ENCODE measurements around the gene ITGA2B.

The ITGA2B gene

DNA sequence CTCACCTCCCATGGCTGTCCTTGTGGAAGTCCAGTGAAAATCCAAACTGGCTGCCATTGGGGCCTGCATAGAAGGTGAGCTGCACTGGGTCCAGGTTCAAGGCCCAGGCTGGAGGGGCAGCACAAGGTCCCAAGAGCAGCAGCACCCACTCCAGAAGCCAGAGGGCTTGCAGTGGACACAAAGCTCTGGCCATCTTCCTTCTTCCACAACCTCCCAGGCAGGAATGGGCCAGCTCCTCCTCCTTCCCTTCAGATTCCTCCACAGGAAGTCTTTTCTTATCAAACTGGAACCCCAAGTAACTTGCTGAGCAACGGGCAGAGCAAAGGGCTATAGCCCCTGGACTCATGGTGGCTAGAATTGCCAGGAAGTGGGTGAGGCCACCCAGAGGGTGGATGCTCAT is at the start of gene ITGA2B:
ITGA2B (minus strand) TSS at position 369 of the 400 bp plus-strand sequence; CDS start at position 193, 176 bp downstream.
- Histone ChIP-seq H3K27ac (peak within 1 kb of the TSS in 1 of 21 experiments; percentile 11), H3K4me3 (no peak within 1 kb of the TSS)

DNA sequence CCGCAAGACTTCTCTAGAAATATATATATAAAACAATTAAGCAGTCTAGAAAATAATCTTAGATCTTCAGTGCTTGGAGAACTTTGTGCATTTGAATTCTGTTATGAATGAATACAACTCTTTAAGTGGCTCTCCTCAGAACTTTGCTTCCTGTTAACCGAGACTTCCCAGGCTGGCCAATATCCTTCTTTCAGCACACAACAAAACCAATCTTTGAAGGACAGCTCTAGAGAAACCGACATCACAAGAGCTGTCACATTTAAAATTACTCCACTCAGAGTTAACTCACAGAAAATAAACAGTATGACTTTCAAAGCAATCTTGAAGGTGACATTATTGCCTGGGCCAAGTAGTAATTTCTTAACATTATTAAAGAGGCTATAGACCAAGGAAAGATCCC is 49.7 kb upstream of the ITGA2B start:
- Histone ChIP-seq H3K27ac (peak overlapping the region in 3 of 21 experiments; percentile 11 to 36 (median 11)), H3K4me3 (no peak overlapping the region)

DNA sequence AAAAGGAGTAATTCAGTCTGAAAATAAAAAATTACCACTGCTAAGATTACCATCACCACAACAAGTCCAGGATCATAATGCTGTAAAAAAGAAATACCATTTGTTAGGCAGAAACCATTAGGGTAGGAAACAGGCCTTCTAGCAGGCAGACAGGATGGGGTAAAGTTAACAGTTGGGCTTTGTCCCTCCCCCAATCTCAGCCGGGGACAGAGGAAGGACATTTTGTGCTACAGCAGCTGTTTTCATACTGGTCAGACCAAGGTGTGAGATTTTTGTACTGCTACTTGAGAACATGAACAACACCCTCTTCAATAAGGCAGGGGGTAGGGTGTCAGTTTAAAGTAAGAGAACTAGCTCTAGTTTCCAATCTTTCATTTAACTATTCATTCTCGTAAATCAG is 49.2 kb upstream of the ITGA2B start:
- H3K4me3 ChIP-seq: no peak overlapping the region

DNA sequence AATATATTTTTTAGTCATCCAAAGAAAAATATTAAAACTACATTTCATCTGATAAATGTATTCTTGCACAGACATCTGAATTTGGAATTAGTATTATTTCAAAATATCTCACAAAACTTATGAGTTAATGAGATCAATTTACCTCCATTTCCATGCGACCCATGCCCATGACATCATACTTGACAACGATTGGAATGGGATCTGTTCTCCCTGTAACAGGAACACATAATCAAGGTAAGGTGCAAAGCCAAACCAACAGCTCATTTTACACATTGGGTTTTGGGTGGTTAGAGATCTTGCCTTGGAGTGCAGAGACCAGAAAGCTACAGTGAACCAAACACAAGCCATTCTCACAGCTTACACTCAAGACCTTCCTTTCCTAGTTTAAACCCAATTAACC is 46.9 kb upstream of the ITGA2B start:
- Histone ChIP-seq H3K4me3 (no peak overlapping the region), H3K27ac (no peak overlapping the region)

More for the DNA sequence above, 49.2 kb upstream of the ITGA2B start:
- peak overlapping the region in 2 of 21 experiments; percentile 11 for H3K27ac ChIP-seq

DNA sequence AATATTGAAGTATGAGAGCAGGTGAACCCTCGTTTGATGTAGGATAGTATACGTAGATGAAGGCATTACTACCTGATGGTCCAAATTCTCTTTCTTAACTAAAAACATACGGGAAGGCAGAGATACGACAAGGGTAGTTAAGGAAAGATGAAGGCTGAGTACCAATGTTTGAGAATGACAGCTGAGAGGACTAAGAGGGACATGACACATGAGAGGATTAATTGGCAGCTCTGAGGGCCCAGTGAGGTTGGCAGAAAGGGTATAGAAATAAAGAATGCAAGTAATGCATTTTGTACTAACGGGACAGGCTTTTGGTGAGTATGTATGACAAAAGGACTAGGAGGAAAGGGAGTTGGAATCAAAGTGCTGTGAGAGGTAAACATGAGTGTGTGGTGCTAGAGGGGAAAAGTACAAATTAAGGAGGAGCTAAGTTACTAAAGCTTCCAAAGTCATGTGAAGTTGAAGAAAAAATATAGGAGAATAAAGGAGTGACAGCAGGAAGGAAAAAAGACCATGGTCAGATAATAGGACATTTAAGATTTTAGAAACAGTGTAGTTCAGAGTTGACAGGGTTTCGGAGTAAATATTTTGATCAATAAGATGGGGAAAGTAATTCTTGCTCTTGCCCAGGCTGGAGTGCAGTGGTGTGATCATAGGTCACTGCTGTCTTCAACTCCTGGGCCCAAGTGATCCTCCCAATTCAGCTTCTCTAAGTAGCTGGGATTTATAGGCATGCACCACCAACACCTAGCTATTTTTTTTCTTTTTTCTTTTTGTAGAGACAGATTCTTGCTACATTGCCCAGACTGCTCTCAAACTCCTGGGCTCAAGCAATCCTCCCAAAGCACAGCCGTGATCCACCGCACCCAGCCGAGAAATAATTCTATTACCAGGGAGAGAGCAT is 43.1 kb upstream of the ITGA2B start:
- no peak overlapping the region for H3K27ac ChIP-seq

DNA sequence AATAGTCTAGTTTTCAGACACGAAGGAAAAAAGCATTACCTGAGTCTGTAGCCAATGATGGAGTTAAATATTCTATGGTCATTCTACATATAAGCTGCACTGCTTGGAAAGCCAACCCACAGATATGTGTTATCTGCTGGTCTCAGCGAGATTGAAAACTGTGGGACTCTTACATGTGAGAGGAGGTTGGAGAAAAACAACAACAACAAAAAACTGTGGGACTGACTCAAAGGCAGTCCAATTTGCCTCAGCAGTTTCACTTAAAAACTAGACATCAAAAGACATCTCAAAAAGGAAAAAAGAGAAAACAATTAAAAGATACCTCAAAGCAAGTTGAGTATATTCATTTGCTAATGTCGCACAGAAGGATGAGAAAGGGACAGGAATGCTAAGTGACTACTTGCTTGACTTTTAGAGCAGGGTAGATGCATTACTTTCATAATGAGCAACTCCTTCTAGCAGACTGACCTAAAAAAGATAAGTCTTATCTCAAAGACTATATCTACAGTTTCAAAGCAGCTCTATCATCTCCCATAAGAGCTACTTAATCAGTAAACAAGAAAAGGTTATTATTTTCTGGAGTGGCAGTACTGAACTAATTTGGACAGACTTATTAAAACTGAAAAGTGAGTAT is 35.5 kb upstream of the ITGA2B start:
- H3K4me3 ChIP-seq: no peak overlapping the region
- no peak overlapping the region for H3K27ac ChIP-seq

More for the DNA sequence above, 43.1 kb upstream of the ITGA2B start:
- no peak overlapping the region for H3K4me3 ChIP-seq

DNA sequence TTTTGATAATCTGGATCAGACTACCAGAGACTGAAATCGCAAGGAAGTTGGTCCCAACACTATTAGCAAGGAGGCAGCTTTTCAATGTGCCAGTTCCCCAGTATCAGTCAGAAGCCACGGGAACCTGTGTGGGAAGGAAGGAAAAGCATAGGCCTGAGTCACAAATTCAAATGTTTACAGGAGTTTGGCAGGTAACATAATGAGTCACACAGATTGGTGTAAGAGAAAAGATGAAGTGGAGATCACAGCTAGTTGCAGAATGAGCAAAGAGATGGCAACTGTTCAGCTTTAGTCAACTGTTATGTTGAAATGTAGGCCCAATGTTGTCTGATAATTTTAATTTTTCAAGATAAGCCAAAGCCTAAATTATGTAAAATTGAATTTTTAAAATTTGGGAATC is 28.1 kb upstream of the ITGA2B start:
- H3K27ac ChIP-seq: peak overlapping the region in 2 of 21 experiments; percentile 21 to 34
- no peak overlapping the region for H3K4me3 ChIP-seq

DNA sequence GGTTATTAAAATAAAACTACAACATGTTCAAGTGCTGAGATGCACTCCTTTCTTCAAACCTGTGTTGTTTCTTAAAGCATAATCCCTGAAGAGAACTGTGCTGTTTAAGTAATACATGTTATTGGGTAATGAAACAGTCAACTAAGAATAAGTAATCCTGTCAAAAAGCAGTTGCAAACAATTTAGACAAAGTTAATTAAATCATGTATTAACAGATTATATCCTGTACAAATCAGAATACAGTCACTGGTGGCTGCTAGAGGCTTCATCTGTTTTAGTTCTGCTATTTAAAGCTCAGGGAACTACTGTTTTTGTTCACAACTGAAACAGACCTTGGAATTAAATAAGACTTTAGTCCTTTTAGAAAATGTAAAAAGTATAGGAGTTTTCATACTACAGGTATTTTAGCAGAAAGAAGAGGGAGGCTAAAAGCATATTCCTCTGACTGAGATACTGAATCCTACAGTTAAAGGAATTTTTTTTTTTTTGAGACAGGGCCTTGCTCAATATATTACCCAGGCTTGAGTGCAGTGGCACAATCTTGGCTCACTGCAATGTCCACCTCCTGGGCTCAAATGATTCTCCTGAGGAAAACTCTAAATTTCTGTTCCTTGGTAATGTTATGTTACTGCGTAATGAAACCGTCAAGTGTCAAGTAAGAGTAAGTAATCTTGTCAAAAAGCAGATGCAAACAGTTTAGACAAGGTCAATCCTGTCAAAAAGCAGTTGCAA is 27.3 kb upstream of the ITGA2B start:
- H3K27ac ChIP-seq: peak overlapping the region in 3 of 21 experiments; percentile 14 to 34 (median 21)
- no peak overlapping the region for H3K4me3 ChIP-seq

DNA sequence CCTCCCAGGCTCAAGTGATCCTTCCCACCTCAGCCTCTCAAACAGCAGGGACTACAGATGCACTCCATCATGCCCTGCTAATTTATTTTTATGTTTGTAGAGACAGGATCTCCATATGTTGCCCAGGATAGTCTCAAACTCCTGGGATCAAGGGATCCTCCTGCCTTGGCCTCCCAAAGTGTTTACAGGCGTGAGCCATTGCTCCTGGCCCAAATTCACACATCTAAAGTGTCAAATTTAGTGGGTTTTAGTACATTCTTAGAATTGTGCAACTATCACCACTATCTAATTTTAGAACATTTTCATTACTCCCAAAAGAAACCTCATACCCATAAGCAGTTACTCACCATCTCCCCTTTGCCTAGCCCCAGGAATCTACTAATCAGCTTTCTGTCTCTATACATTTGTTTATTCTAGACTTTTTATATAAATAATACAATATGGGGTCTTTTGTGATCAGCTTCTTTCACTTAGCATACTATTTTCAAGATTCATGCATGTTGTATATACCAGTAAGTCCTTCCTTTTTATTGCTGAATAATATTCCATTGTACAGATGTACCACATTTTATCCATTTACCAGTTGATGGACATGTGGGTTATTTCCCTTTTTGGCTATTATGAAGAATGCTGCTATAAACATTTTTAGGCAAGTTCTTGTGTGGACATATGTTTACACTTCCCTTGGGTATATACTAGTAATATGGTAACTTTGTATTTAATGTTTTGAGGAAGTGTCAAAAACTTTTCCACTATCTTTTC is 25.1 kb upstream of the ITGA2B start:
- Histone ChIP-seq H3K4me3 (no peak overlapping the region), H3K27ac (no peak overlapping the region)

DNA sequence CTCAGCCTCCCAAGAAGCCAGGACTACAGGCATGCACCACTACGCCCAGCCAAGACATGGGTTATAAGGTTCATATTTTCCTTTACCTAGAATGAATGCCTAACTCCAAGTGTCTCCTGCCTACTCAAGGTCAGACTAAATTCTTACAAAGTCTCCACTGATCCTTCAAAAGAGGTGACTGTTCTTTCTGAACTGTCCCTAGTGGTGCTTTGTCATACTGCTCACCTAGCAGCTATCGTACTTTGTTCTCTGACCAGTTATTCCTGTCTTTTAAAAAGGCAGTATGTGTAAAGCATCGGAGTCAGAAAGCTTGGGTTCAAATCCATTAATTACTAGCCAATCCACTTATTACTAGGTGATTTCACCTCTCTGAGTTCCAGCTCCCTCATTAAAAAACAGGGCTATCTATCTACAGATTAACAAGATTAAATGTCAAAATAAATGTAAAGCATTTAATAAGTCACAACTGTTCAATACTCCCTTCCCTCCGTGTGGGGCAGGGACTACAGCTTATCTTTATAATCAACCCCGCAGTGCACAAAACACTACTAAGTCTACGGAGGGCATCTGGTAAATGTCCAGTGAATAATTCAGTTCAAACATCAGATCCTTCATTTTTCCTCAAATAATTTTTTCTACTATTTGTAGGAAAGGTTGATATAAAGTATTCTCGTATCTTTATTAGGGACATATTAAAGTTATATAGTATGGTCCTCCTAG is 20.0 kb upstream of the ITGA2B start:
- no peak overlapping the region for H3K27ac ChIP-seq
- no peak overlapping the region for H3K4me3 ChIP-seq

DNA sequence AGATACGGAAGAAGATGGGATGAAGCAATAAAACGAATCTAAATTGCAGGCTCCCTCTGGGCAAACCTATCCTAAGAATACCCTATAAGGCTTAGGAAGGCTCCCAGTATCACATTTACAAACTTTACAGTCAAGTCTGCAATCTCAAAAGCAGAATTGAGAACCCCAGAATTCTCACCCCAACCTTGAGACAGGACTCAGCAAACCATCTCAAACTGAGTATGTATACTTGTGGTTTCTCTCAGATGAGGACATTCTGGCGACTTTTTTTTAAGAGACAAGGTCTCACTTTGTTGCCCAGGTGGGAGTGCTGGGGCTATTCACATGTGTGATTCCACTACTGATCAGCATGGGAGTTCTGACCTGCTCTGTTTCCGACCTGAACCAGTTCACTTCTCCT is 19.3 kb upstream of the ITGA2B start:
- no peak overlapping the region for H3K27ac ChIP-seq
- no peak overlapping the region for H3K4me3 ChIP-seq

DNA sequence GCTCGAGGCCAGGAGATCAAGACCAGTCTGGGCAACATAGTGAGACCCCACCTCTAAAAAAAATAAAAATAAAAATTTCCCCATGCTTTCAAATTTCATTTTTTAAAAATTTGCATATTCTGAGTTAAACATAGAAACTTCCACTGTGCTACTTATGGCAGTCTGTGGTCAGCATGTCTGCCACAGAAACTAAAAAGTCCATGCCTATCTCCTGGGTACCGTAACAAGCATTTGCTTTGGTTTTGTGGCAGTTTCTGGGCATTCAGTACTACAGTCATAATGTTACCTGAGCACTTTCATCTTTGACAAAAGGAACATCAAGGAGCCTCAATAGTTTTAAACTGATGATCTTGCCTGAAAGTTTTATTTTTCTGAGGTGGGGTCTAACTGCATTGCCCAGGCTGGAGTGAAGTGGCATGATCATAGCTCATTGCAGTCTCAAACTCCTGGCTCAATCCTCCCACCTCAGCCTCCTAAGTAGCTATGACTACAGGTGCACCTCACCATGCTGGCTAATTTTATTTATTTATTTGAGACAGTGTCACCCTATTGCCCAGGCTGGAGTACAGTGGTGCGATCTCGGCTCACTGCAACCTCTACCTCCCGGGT is 13.2 kb upstream of the ITGA2B start:
- no peak overlapping the region for H3K27ac ChIP-seq
- no peak overlapping the region for H3K4me3 ChIP-seq

DNA sequence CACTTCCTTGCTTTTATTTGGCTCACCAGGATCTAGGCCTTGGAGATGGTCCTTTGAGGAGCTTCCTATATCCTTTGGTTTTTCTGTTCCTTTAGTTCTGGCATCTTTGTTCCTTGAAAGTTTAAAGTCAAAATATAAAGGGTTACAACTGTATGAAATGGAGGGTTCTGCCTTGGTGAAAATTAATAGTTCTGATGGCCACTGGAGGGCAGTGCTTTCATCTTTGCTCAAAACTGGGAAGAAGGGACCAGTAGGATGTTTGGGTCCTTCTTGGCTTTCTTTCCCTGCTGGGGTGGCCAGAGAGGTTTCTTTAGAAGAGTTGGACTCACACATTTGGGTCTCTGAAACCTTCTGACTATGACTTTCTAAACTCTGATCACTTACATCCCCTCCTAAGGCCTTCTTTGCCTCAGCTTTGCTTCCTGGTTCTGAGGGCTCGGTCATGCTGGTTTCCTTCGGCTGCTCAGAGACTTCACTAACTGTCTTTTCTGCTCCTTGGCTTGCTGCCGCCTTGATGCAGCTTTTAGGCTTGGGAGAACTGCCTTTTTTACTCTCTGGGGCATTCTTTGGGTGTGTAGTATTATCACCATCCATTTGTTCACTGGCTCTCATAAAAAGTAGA is 10.9 kb upstream of the ITGA2B start:
- Histone ChIP-seq H3K27ac (no peak overlapping the region), H3K4me3 (no peak overlapping the region)

DNA sequence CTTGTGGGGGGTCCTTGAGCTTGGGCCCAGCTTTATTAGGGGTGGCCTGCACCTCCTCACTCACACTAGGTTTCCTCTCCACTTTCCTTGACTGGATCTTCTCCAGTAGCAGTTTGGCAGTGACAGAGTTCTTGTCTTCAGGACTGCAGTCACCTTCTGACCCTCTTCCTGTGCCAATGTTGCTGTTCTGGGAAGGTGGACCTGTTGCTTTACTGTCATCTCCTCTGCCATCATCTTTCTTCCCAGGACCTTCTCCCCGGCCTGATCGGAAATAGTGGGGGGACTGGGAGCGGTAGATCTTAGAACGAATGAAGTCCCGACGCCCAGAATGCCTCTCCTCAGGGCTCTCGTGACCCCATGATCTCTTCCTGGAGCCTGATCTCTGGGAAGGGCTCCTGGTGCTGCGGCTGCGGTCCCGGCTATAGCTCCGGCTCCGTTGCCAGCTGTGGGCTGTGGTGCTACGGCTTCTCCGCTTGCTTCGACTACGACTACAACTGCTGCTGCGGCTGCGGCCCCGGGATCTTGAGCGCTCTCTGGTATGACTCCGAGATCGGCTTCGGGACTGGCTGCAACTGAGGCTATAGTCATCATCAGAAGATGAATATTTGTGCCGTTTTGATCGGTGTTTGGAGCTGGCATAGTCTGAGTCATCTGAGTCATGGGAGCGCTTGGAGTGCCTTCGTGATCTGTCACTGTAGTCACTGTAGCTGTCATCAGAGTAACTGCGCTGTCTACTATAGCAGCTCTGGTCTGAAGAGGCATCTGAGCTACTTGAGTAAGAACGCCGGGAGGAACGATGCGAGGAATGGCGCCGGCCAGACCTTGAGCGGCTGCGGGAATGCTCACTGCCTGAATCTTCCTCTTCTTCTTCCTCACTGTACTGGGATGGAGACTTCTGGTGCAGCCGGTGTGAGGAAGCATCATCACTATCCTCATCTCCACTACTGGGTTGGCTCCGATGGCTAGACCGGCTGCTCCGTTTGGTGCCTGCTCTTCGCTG is 9.5 kb upstream of the ITGA2B start:
- H3K4me3 ChIP-seq: no peak overlapping the region
- H3K27ac ChIP-seq: no peak overlapping the region

DNA sequence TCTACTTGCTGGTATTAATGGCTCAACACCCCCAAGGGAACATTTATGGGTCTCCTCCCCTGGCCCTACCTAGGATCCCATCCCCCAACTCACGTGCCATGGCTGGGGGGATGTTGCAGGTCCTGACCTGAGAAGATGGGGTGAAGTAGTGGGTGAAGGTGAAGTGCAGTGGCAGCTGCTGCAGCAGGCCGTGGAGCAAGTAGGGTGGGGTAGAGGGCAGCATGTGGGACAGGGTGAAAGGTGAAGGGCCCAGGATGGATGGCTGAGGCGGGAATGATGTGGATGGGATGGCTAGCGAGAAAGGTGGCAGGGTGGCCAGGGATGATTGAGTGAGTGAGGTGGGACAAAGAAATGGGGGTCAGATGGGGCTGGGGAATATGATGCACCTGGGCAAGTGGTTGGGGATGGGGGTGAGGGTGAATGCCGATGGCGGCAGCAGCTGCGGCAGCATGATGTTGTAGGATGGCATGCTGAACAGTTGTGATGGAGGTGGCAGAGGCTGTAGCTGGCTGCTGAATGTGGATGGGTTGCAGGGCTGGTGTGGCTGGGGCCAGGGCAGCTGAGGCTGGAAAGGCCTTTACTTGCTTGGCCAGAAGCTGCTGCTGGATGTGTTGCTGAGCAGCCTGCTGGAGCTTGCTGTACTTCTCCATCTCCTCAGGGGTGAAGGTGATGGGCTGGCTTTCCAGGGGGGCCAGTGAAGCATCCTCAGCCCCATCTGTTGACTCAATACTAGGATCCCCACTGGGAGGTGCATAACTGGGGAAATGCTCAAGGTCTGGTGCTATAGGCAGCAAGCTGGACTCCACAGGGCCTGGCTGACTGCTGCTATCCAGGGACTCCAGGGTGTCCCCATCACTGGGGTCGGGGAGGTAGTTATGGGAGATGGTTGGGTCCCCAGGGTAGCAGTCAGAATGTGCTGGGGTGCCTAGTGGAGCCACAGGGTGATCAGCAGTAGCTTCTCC is 8.3 kb upstream of the ITGA2B start:
- no peak overlapping the region for H3K27ac ChIP-seq

DNA sequence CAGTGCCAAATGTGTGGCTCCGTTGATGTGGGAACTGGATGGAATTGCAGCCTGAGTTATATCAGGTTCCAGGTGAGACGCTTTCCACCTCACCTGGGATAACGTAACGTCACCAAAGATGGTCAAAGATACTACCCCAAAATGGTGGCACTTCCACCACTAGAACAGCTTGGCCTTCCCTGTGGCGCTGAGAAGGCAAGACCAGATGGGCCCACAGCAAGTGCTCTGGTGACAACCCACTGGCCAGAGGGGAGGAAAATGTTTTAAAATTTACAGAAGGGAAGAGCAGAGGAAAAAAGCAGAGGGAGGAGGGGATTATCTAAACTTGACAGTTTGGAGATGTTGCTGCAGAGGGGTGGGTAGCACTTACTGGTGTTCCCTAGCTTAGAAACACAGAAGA is 7.5 kb upstream of the ITGA2B start:
- H3K27ac ChIP-seq: no peak overlapping the region
- no peak overlapping the region for H3K4me3 ChIP-seq

More for the DNA sequence above, 8.3 kb upstream of the ITGA2B start:
- no peak overlapping the region for H3K4me3 ChIP-seq

Measured in skin epidermis (tissue), 12 donors.